HepG2 (cell line): ENCODE data around the gene FAM234B. TPM values are rescaled to one million over a fixed set of nuclear protein-coding genes. Genes with fewer than 3 reads are reported as not detected.
A peak's percentile ranks its signal among the peaks of the same experiment; 100 is the strongest.

Experiments
- DMAP1 ChIP-seq: IDR thresholded peaks from 2 replicates; pipeline ENCODE4 v1.6.1; 2016
- HCFC1 ChIP-seq: fragments of 150-350 bp; IDR thresholded peaks from 2 replicates; pipeline ENCODE4 v1.6.1; 2014; ENCODE audit warnings: low read depth, low read length
- KMT2B ChIP-seq: IDR thresholded peaks from 2 replicates; pipeline ENCODE4 v1.6.1; 2016; ENCODE audit warnings: missing genetic modification reagents, missing compliant biosample characterization
- MXI1 ChIP-seq: IDR thresholded peaks from 3 replicates; pipeline ENCODE4 v1.6.1; 2012; ENCODE audit warnings: low read depth, low read length, inconsistent platforms, borderline replicate concordance
- REL ChIP-seq: sonication (generic); formaldehyde crosslinking; conservative IDR thresholded peaks from 2 replicates; pipeline ENCODE4 v1.8.0; 2022; ENCODE audit warnings: mild to moderate bottlenecking, missing genetic modification reagents, moderate library complexity
- RELA ChIP-seq: sonication (generic); formaldehyde crosslinking; IDR thresholded peaks from 2 replicates; pipeline ENCODE4 v1.4.0; 2020; ENCODE audit warnings: missing genetic modification reagents
- TEAD2 ChIP-seq: sonication (generic); formaldehyde crosslinking; IDR thresholded peaks from 2 replicates; pipeline ENCODE4 v1.9.0; 2021; ENCODE audit warnings: missing genetic modification reagents
- XRCC5 ChIP-seq: fragments of 200-400 bp; formaldehyde crosslinking; optimal IDR thresholded peaks from 2 replicates; pipeline ENCODE3; 2017; ENCODE audit warnings: mild to moderate bottlenecking, low read length
- ZNF292 ChIP-seq: sonication (generic); formaldehyde crosslinking; IDR thresholded peaks from 2 replicates; pipeline ENCODE4 v1.8.1; 2022; ENCODE audit warnings: mild to moderate bottlenecking, low read depth, missing genetic modification reagents, borderline replicate concordance
- ZNF337 ChIP-seq: sonication (generic); formaldehyde crosslinking; IDR thresholded peaks from 2 replicates; pipeline ENCODE4 v1.5.1; 2020; ENCODE audit warnings: missing genetic modification reagents, low read depth, mild to moderate bottlenecking, borderline replicate concordance
- ZNF430 ChIP-seq: sonication (generic); formaldehyde crosslinking; IDR thresholded peaks from 2 replicates; pipeline ENCODE4 v1.9.0; 2021; ENCODE audit warnings: mild to moderate bottlenecking, missing genetic modification reagents
- ZNF563 ChIP-seq: sonication (generic); formaldehyde crosslinking; IDR thresholded peaks from 2 replicates; pipeline ENCODE4 v1.8.0; 2022; ENCODE audit warnings: mild to moderate bottlenecking, moderate library complexity, missing genetic modification reagents
- polyA plus RNA-seq, 8 experiments: library from polyadenylated mRNA; depleted of rRNA in 3 of 8; stranded (reverse) in 7 of 8; unstranded in 1 of 8; fragments of >200 nt; fragmentation: Illumina TruSeq in 4 of 8; extraction: Trizol in 4 of 8; gene quantifications; 2 replicates each; pipeline versions ENCODE4 v1.2.1 to v1.2.3, GENCODE V29; 2011 to 2016; ENCODE audit warnings: low read depth in 4 of 8, missing spikeins in 1 of 8, mixed read lengths in 1 of 8; ENCODE audit not compliant: insufficient read depth in 1 of 8
- total RNA-seq, 5 experiments: library from RNA; depleted of rRNA; stranded (reverse); fragments of >200 nt; fragmentation: Illumina TruSeq; extraction: Trizol; gene quantifications; 2 replicates each; pipeline ENCODE4 v1.2.3, GENCODE V29; 2016; ENCODE audit warnings: low read depth in 1 of 5
- TF ChIP-seq, protein P1 (sequence below): IDR thresholded peaks from 2 replicates; pipeline ENCODE4 v1.6.1; 2012; ENCODE audit warnings: low read depth, low read length, improper control_type of control experiment
- TF ChIP-seq, protein P2 (sequence below): sonication (generic); formaldehyde crosslinking; IDR thresholded peaks from 2 replicates; pipeline ENCODE4 v1.4.0; 2020; ENCODE audit warnings: low read depth, mild to moderate bottlenecking, missing genetic modification reagents
- TF ChIP-seq, protein P3 (sequence below): sonication (generic); formaldehyde crosslinking; IDR thresholded peaks from 2 replicates; pipeline ENCODE4 v1.8.1; 2023; ENCODE audit warnings: mild to moderate bottlenecking, inconsistent platforms, moderate library complexity, missing genetic modification reagents, borderline replicate concordance
- TF ChIP-seq, protein P4 (sequence below): sonication (generic); formaldehyde crosslinking; IDR thresholded peaks from 2 replicates; pipeline ENCODE4 v1.9.0; 2021; ENCODE audit warnings: missing genetic modification reagents, borderline replicate concordance
- TF ChIP-seq, protein P5 (sequence below): sonication (generic); formaldehyde crosslinking; IDR thresholded peaks from 2 replicates; pipeline ENCODE4 v1.4.0; 2020; ENCODE audit warnings: missing genetic modification reagents
- TF ChIP-seq, protein P6 (sequence below): sonication (generic); formaldehyde crosslinking; IDR thresholded peaks from 2 replicates; pipeline ENCODE4 v1.5.0; 2020; ENCODE audit warnings: mild to moderate bottlenecking, missing genetic modification reagents, borderline replicate concordance

Gene FAM234B
- total and polyA plus RNA-seq, 2 of the 13 experiments (the other 11 are each of a cell fraction or from before 2014, with no cell fraction given): 7.8 to 13.8 TPM

DNA sequence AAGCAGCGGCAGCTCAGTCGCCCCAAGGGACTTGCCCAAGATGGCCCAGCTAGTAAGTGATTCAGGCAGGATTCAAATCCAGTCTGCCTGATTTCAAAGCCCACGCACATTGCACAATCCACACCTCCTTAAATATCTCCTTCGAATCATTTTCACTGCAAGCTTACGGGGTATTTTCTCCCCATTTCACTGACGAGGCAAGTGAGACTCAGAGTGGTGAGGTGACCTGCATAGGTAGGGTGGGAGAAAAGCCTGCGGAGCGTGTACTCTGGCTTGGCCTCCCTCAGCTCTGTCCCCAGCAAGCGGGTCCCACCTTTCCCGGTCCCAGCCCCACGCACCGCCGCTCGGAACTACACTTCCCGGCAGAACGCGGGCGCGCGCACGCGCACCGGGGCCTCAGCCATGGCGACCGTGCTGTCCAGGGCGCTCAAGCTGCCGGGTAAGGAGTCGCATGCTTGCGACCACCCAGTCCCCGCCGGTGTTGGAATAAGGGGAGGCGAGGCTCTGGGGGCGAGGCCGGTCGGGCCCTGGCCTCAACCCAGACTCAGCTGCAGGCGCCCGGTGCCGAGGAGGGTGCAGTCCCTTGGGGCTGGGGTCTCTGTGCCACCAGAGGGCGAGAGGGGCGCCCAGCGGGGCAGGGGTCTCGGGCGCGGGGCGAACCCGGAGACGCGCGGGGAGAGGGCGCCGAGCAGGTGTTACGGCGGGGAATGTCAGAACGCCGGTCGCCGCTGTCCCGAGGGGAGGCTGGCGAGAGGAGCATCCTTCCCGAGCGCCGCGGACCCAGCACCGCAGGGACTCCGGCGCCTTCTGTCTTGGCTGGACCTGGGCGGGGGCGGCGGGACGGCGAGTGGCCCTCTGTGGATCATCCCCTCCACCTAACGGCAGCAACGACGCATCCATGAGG, at the start of gene FAM234B (continued):
- TF ChIP-seq, protein P1, sequence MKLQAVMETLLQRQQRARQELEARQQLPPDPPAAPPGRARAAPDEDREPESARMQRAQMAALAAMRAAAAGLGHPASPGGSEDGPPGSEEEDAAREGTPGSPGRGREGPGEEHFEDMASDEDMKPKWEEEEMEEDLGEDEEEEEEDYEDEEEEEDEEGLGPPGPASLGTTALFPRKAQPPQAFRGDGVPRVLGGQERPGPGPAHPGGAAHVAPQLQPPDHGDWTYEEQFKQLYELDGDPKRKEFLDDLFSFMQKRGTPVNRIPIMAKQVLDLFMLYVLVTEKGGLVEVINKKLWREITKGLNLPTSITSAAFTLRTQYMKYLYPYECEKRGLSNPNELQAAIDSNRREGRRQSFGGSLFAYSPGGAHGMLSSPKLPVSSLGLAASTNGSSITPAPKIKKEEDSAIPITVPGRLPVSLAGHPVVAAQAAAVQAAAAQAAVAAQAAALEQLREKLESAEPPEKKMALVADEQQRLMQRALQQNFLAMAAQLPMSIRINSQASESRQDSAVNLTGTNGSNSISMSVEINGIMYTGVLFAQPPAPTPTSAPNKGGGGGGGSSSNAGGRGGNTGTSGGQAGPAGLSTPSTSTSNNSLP: no peak
- TF ChIP-seq ZNF430 (0 out of 2 replicates have a peak, but pooled peaks have one; percentile 34), XRCC5 (no peak), ZNF337 (no peak), ZNF563 (0 out of 2 replicates have a peak, but pooled peaks have one; percentile 54), HCFC1 (peak; percentile 86), MXI1 (peak; percentile 33; the same call in 1 of the 3 replicates), RELA (CRISPR knock-in tag) (peak; percentile 75; the same call in 1 of the 2 replicates), ZNF292 (CRISPR knock-in tag) (peak; percentile 52; the same call in 1 of the 2 replicates), KMT2B (CRISPR knock-in tag) (peak; percentile 82), REL (CRISPR knock-in tag) (0 out of 2 replicates have a peak, but pooled peaks have one; percentile 22), TEAD2 (no peak), DMAP1 (peak; percentile 57; the same call in 1 of the 2 replicates)
- TF ChIP-seq, protein P2, sequence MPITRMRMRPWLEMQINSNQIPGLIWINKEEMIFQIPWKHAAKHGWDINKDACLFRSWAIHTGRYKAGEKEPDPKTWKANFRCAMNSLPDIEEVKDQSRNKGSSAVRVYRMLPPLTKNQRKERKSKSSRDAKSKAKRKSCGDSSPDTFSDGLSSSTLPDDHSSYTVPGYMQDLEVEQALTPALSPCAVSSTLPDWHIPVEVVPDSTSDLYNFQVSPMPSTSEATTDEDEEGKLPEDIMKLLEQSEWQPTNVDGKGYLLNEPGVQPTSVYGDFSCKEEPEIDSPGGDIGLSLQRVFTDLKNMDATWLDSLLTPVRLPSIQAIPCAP (CRISPR knock-in tag): no peak
- TF ChIP-seq, protein P3, sequence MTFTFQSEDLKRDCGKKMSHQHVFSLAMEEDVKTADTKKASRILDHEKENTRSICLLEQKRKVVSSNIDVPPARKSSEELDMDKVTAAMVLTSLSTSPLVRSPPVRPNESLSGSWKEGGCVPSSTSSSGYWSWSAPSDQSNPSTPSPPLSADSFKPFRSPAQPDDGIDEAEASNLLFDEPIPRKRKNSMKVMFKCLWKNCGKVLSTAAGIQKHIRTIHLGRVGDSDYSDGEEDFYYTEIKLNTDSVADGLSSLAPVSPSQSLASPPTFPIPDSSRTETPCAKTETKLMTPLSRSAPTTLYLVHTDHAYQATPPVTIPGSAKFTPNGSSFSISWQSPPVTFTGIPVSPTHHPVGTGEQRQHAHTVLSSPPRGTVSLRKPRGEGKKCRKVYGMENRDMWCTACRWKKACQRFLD (CRISPR knock-in tag): no peak
- TF ChIP-seq, protein P4, sequence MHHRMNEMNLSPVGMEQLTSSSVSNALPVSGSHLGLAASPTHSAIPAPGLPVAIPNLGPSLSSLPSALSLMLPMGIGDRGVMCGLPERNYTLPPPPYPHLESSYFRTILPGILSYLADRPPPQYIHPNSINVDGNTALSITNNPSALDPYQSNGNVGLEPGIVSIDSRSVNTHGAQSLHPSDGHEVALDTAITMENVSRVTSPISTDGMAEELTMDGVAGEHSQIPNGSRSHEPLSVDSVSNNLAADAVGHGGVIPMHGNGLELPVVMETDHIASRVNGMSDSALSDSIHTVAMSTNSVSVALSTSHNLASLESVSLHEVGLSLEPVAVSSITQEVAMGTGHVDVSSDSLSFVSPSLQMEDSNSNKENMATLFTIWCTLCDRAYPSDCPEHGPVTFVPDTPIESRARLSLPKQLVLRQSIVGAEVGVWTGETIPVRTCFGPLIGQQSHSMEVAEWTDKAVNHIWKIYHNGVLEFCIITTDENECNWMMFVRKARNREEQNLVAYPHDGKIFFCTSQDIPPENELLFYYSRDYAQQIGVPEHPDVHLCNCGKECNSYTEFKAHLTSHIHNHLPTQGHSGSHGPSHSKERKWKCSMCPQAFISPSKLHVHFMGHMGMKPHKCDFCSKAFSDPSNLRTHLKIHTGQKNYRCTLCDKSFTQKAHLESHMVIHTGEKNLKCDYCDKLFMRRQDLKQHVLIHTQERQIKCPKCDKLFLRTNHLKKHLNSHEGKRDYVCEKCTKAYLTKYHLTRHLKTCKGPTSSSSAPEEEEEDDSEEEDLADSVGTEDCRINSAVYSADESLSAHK (CRISPR knock-in tag): no peak
- TF ChIP-seq, protein P5, sequence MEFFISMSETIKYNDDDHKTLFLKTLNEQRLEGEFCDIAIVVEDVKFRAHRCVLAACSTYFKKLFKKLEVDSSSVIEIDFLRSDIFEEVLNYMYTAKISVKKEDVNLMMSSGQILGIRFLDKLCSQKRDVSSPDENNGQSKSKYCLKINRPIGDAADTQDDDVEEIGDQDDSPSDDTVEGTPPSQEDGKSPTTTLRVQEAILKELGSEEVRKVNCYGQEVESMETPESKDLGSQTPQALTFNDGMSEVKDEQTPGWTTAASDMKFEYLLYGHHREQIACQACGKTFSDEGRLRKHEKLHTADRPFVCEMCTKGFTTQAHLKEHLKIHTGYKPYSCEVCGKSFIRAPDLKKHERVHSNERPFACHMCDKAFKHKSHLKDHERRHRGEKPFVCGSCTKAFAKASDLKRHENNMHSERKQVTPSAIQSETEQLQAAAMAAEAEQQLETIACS (CRISPR knock-in tag): peak; percentile 83
- TF ChIP-seq, protein P6, sequence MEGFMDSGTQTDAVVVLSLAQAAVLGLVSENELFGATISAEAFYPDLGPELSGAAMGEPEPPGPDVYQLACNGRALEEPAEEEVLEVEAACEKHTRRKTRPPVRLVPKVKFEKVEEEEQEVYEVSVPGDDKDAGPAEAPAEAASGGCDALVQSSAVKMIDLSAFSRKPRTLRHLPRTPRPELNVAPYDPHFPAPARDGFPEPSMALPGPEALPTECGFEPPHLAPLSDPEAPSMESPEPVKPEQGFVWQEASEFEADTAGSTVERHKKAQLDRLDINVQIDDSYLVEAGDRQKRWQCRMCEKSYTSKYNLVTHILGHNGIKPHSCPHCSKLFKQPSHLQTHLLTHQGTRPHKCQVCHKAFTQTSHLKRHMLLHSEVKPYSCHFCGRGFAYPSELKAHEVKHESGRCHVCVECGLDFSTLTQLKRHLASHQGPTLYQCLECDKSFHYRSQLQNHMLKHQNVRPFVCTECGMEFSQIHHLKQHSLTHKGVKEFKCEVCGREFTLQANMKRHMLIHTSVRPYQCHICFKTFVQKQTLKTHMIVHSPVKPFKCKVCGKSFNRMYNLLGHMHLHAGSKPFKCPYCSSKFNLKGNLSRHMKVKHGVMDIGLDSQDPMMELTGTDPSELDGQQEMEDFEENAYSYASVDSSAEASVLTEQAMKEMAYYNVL (CRISPR knock-in tag): peak; percentile 71; the same call in 1 of the 2 replicates
